Measurements from ENCODE around the gene ZNF66. TPM values are rescaled to one million over a fixed set of nuclear protein-coding genes. Genes with fewer than 3 reads are reported as not detected.
"Not testable (repeated sequence)": the region's sequence is repeated elsewhere in the genome, so short reads cannot be mapped to it uniquely, and the experiment has no call there.

The ZNF66 gene
- total and polyA plus RNA-seq, 2 of the 4 experiments (the other 2 are of a cell fraction) = 0.75 to 2.0 TPM

DNA sequence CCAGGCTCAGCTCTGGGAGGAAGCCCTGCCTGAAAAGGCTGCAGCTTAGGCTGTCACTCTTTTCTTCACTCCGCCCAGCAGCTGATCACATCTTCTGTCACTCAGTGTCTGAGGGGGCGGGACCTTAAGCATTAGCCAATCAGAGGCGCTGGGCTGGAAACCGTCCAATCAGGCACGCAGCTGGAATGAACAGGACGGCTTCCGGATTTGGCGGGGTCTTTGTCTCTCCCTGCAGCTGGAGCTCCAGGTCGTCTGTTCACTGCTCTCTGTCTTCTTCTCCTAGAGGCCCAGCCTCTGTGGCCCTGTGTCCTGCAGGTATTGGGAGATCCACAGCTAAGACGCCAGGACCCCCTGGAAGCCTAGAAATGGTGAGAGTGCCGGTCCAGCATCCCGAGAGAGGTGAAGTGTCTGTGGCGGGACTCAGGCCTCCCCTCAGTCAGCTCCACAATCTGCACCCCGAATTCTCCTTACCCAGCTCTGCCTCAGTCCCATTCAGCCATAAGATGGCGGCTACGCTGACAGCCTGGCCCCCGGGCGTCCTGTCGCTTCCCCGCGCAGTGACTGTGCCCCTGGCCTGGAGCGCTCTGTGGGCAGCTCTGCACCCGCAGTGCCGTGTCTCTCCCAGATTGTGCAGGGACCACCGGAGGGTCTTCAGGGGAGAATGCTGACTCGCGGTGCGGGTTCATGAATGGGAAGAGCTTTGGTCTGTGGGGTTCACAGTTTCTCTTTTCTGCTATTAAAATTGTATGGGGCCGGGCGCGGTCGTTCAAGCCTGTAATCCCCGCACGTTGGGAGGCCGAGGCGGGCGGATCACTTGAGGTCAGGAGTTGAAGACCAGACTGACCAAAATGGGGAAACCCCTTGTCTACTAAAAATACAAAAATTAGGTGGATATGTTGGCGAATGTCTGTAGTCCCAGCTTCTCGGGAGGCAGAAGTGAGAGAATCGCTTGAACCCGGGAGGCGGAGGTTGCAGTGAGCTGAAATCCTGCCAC is at the start of gene ZNF66 (continued):
- no peak for TF ChIP-seq SMC3 (IDR thresholded peaks at IDR 0.05; ENCODE audit: low read depth, low read length)
- TF ChIP-seq CEBPB (IDR thresholded peaks at IDR 0.05; ENCODE audit: low read depth, low read length) = no peak
- 0 out of 2 replicates have a peak, but pooled peaks have one; percentile 50 for TF ChIP-seq MXI1 (IDR thresholded peaks at IDR 0.05; ENCODE audit: borderline replicate concordance, low read depth, low read length)
- TF ChIP-seq CHD1 (IDR thresholded peaks at IDR 0.05; ENCODE audit: low read depth, low read length) = no peak
- peak; percentile 61 for TF ChIP-seq POLR2A (IDR thresholded peaks at IDR 0.05; ENCODE audit: low read depth, low read length)
- TF ChIP-seq MAFK (IDR thresholded peaks at IDR 0.05; ENCODE audit: low read depth, low read length) = no peak

DNA sequence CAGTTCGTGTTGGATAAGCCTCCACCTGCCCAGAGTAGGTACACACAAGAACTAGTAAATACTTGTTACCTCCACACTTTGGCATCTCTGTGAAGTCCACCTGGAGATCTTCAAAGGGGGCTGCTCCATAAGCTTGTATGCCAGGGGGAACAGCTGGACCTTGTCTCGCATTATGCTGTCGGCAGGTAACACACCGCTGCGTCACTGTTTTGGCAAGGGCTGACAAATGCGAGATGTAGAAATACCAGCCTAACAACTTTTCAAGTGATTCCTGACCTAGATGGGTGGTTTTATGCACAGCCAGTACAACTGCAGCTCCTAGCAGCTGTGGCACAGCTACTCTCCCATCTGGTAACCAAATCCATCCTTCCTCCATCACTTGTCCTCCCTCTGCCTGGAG is 25.9 kb upstream of the ZNF66 start:
- BruUV-seq (replicated peaks); H3K4me1 ChIP-seq (ENCODE audit: control insufficient read depth, insufficient read depth, low read length): not testable (repeated sequence)
- no CpG with 5 or more reads among the region's 6 CpGs for WGBS, 2 experiments (ENCODE audit: extremely low coverage in 2 of 2, insufficient read length in 1 of 2)

DNA sequence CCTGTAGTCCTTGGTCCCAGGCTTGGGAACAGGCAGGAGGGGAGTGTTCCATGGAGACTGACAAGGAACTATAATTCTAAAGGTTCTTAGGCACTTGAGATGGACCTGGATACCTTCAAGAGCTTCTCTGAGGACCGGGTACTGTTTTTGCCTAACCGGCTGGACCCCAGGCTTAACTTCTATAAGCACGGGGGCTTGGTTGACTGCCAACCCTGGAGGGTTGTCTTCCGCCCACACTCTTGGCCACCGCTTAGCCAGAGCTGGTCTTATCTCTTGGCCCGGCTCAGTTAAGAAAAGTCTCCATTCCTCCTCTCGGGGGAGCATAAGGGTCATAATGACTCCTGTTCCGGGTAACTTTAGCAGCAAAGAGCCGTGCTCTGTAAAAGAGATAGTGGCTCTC is 23.8 kb upstream of the ZNF66 start:
- H2BK20ac ChIP-seq (ENCODE audit: low read depth, low read length); H3K4me3 ChIP-seq (ENCODE audit: insufficient read depth, low read depth, low read length); H3K23ac ChIP-seq (ENCODE audit: low read depth, low read length); H3K4me2 ChIP-seq (ENCODE audit: low read depth, low read length); H3K9ac ChIP-seq (ENCODE audit: low read depth, low read length); H2AK5ac ChIP-seq (ENCODE audit: low read depth, low read length); intact Hi-C loops (cut with micrococcal nuclease); H3K79me1 ChIP-seq (ENCODE audit: low read depth in 1 of 2, low read length in 2 of 2); H4K5ac ChIP-seq (ENCODE audit: low read depth, low read length); H3K9me1 ChIP-seq (ENCODE audit: insufficient read depth, low read length); H3K14ac ChIP-seq (replicated peaks; ENCODE audit: low read depth, low read length); H2AK9ac ChIP-seq (replicated peaks; ENCODE audit: low read depth, low read length, poor library complexity); H3K36me3 ChIP-seq (ENCODE audit: control insufficient read depth, insufficient read depth, low read length); H3K9me3 ChIP-seq (ENCODE audit: control insufficient read depth, insufficient read depth, low read length); ATAC-seq (ENCODE audit: low read depth); H3K56ac ChIP-seq (ENCODE audit: extremely low read depth, insufficient read depth, low read length); DNase-seq; H2BK15ac ChIP-seq (ENCODE audit: low read depth, low read length); in situ Hi-C loops (cut with MboI; ENCODE audit: low sequenced_read_pairs); BruUV-seq (replicated peaks); POLR2A ChIA-PET (ENCODE audit: unreplicated experiment); H4K91ac ChIP-seq (ENCODE audit: insufficient read depth, low read depth, low read length); dilution Hi-C loops (cut with HindIII; ENCODE audit: low sequenced_read_pairs, unreplicated experiment); CTCF ChIA-PET; H3K18ac ChIP-seq (ENCODE audit: low read depth, low read length); H2BK5ac ChIP-seq (ENCODE audit: low read depth, low read length, poor library complexity, severe bottlenecking); H4K8ac ChIP-seq (ENCODE audit: low read depth in 2 of 2, low read length in 2 of 2); H2AFZ ChIP-seq (replicated peaks; ENCODE audit: low read length, poor library complexity); H4K20me1 ChIP-seq (ENCODE audit: insufficient read depth, low read length); H2BK120ac ChIP-seq (ENCODE audit: low read depth, low read length); H3K4ac ChIP-seq (ENCODE audit: low read depth, low read length); H3K4me1 ChIP-seq (ENCODE audit: control insufficient read depth, insufficient read depth, low read length); H3K27ac ChIP-seq (ENCODE audit: insufficient read depth, low read length); H3K27me3 ChIP-seq (ENCODE audit: control insufficient read depth, insufficient read depth, low read length): not testable (repeated sequence)
- 92% methylated on average over 2 of the region's 9 CpGs; no CpG with 5 or more reads in 1 of the 2 experiments for WGBS, 2 experiments (ENCODE audit: extremely low coverage in 2 of 2, insufficient read length in 1 of 2)

More for the DNA sequence above, 25.9 kb upstream of the ZNF66 start:
- H3K14ac ChIP-seq (replicated peaks; ENCODE audit: low read depth, low read length); H4K8ac ChIP-seq (ENCODE audit: low read depth in 2 of 2, low read length in 2 of 2); H4K20me1 ChIP-seq (ENCODE audit: insufficient read depth, low read length); H3K4me3 ChIP-seq (ENCODE audit: insufficient read depth, low read depth, low read length); dilution Hi-C loops (cut with HindIII; ENCODE audit: low sequenced_read_pairs, unreplicated experiment); H2BK5ac ChIP-seq (ENCODE audit: low read depth, low read length, poor library complexity, severe bottlenecking); H3K4ac ChIP-seq (ENCODE audit: low read depth, low read length); H3K9me3 ChIP-seq (ENCODE audit: control insufficient read depth, insufficient read depth, low read length); DNase-seq; H3K18ac ChIP-seq (ENCODE audit: low read depth, low read length); H2BK20ac ChIP-seq (ENCODE audit: low read depth, low read length); H3K4me2 ChIP-seq (ENCODE audit: low read depth, low read length); H2AK5ac ChIP-seq (ENCODE audit: low read depth, low read length); H3K27me3 ChIP-seq (ENCODE audit: control insufficient read depth, insufficient read depth, low read length); H2BK15ac ChIP-seq (ENCODE audit: low read depth, low read length); H3K23ac ChIP-seq (ENCODE audit: low read depth, low read length); H3K56ac ChIP-seq (ENCODE audit: extremely low read depth, insufficient read depth, low read length); H2AFZ ChIP-seq (replicated peaks; ENCODE audit: low read length, poor library complexity); H3K79me1 ChIP-seq (ENCODE audit: low read depth in 1 of 2, low read length in 2 of 2); H3K27ac ChIP-seq (ENCODE audit: insufficient read depth, low read length); intact Hi-C loops (cut with micrococcal nuclease); H3K9ac ChIP-seq (ENCODE audit: low read depth, low read length); H4K91ac ChIP-seq (ENCODE audit: insufficient read depth, low read depth, low read length); POLR2A ChIA-PET (ENCODE audit: unreplicated experiment); H3K9me1 ChIP-seq (ENCODE audit: insufficient read depth, low read length); H2BK120ac ChIP-seq (ENCODE audit: low read depth, low read length); CTCF ChIA-PET; H2AK9ac ChIP-seq (replicated peaks; ENCODE audit: low read depth, low read length, poor library complexity); H3K36me3 ChIP-seq (ENCODE audit: control insufficient read depth, insufficient read depth, low read length); H4K5ac ChIP-seq (ENCODE audit: low read depth, low read length); in situ Hi-C loops (cut with MboI; ENCODE audit: low sequenced_read_pairs); ATAC-seq (ENCODE audit: low read depth): not testable (repeated sequence)

Measured in IMR-90 (cell line).